ENCODE data around the gene ANKRD2. TPM values are rescaled to one million over a fixed set of nuclear protein-coding genes. Genes with fewer than 3 reads are reported as not detected.
A peak's percentile ranks its signal among the peaks of the same experiment; 100 is the strongest.
"Not testable (repeated sequence)": the region's sequence is repeated elsewhere in the genome, so short reads cannot be mapped to it uniquely, and the experiment has no call there.

ANKRD2 gene, protein sequence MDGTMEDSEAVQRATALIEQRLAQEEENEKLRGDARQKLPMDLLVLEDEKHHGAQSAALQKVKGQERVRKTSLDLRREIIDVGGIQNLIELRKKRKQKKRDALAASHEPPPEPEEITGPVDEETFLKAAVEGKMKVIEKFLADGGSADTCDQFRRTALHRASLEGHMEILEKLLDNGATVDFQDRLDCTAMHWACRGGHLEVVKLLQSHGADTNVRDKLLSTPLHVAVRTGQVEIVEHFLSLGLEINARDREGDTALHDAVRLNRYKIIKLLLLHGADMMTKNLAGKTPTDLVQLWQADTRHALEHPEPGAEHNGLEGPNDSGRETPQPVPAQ
- not detected in 2 replicates for total RNA-seq (2014; rRNA removed; shearing (Covaris generic))
- polyA plus RNA-seq (2016; fragmentation: Nextera tagmentation; extraction: Ambion mirVana), result not detected in 2 replicates

DNA sequence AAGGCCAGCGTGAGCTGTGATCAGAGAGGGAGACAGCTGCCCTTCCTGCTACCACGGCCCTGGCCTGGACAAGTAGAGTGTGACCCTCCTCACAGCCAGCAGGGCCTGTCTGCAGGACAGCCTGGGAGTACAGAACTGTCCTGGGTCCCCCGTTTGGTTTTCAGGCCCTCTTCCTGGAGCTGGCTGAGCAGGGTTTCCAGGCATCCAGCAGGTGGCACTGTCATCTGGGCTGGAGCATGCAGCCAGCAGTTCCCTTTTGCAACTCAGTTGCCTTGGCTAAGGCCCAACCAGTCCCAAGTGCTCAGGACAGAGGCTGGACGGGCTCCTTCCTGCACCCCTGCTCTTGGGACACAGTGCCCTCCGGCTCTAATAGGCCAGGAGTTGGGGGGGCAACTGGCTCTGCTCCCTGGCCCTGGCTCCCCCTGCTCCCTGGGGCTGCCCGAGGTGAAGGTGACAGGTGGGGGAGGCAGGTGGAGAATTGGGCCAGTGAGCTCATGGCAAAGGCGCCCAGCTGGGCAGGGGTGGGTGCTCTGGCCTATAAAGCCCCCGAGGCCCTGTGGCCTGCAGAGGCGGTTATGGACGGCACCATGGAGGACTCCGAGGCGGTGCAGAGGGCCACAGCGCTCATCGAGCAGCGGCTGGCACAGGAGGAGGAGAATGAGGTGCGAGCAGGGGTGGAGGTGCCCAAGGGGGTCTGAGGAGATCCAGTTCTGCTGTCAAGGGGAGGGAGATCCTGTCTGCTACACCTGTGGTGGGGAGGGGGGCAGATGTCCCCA, at the start of gene ANKRD2:
ANKRD2 (plus strand) TSS at position 566 of the 776 bp plus-strand sequence; CDS start at position 576, 10 bp downstream.
- no peaks in the 10 kb centered on the region for H4K20me1 ChIP-seq (ENCODE audit: insufficient read depth)
- H3K79me2 ChIP-seq (ENCODE audit: insufficient read depth), result no peaks in the 10 kb centered on the region
- H3K27ac ChIP-seq, result no peak within 1 kb of the TSS
- H3K4me1 ChIP-seq (ENCODE audit: insufficient read depth), result peaks cover 14% of the 10 kb centered on the region
- H3K36me3 ChIP-seq (ENCODE audit: low read depth), result no peaks in the 10 kb centered on the region; the same call in 1 of the 2 replicates
- WGBS, 2 experiments (ENCODE audit: low coverage in 1 of 2, low lambda C conversion rate in 2 of 2, missing lambda C conversion rate in 2 of 2), result 72% methylated on average over 16 of the region's 16 CpGs
- no peaks in the 10 kb centered on the region for H3K9me3 ChIP-seq (ENCODE audit: low read depth)
- no peaks in the 10 kb centered on the region for H3K9me2 ChIP-seq (ENCODE audit: insufficient read depth)
- H3K4me2 ChIP-seq (ENCODE audit: unreplicated experiment), result no peak within 1 kb of the TSS
- TF ChIP-seq EZH2phosphoT487 (IDR thresholded peaks at IDR 0.05; ENCODE audit: insufficient read depth, low read depth) (no peak), EZH2 (IDR thresholded peaks at IDR 0.05; ENCODE audit: insufficient read depth, poor library complexity, severe bottlenecking) (no peak)
- H3K9ac ChIP-seq, result no peak within 1 kb of the TSS
- no peak within 1 kb of the TSS for H2AFZ ChIP-seq
- in situ Hi-C loops (cut with MboI), result no loop called here
- no peak within 1 kb of the TSS for H3K4me3 ChIP-seq
- no peaks in the 10 kb centered on the region for H3F3A ChIP-seq (ENCODE audit: insufficient read depth)
- no peaks in the 10 kb centered on the region for H3K27me3 ChIP-seq (replicated peaks; ENCODE audit: insufficient read depth)
- DNase-seq, result peak; percentile 86

DNA sequence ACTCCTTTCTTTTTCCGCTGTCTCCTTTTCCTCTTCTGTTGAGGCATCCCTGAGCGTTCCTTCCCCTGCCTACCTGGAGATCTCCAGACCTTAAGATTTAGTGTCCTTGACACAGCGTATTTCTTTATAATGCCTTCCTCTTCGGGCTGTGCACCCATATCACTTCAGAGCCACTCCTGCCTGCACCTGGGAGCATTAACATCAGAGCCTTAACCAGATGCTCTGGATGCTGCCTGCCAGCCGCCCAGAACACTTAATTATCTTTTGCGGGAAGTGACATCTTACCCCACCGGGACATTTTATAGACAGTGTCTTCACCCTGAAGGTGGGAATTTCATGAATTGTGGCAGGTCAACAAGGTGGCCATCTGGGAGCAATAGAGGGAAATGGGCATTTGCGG, 49.6 kb upstream of the ANKRD2 start:
- no peak overlapping the region for H3K4me2 ChIP-seq (ENCODE audit: unreplicated experiment)
- no peak overlapping the region for H3K9ac ChIP-seq
- no peaks in the 10 kb centered on the region for H3K9me3 ChIP-seq (ENCODE audit: low read depth)
- H3F3A ChIP-seq (ENCODE audit: insufficient read depth), result peaks cover 15% of the 10 kb centered on the region
- TF ChIP-seq EZH2 (IDR thresholded peaks at IDR 0.05; ENCODE audit: insufficient read depth, poor library complexity, severe bottlenecking), result no peak
- no peak for TF ChIP-seq EZH2phosphoT487 (IDR thresholded peaks at IDR 0.05; ENCODE audit: insufficient read depth, low read depth)
- H3K9me2 ChIP-seq (ENCODE audit: insufficient read depth), result no peaks in the 10 kb centered on the region
- no peak overlapping the region for H3K27ac ChIP-seq
- H3K4me3 ChIP-seq, result no peak overlapping the region
- H3K36me3 ChIP-seq (ENCODE audit: low read depth), result no peaks in the 10 kb centered on the region
- in situ Hi-C loops (cut with MboI), result no loop called here
- peaks cover 15% of the 10 kb centered on the region for H3K4me1 ChIP-seq (ENCODE audit: insufficient read depth)
- no peak overlapping the region for H2AFZ ChIP-seq
- H3K79me2 ChIP-seq (ENCODE audit: insufficient read depth), result peaks cover 89% of the 10 kb centered on the region
- DNase-seq, result no peak
- 75 to 79% methylated on average over 8 of the region's 8 CpGs for WGBS, 2 experiments (ENCODE audit: low coverage in 1 of 2, low lambda C conversion rate in 2 of 2, missing lambda C conversion rate in 2 of 2)
- H4K20me1 ChIP-seq (ENCODE audit: insufficient read depth), result peaks cover 8% of the 10 kb centered on the region
- H3K27me3 ChIP-seq (replicated peaks; ENCODE audit: insufficient read depth), result no peaks in the 10 kb centered on the region

DNA sequence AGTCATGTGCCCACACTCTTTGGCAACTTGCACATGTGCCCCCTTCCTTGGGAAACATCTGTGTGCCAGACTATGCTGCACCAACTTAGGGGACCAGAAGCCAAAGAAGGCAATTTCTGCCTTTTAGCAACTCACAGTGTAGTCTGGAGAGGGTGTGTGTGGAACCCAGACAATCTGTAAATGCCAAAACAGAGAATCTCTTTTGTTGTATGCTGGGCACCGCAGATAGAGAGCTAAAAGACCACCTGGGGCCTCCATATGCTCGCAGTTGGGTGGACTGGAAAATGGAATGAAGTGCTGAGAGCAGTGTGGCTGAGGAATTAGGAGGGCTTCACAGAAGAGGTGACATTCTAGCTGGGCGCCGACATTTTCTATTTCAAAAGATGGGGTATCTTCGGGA, 47.5 kb upstream of the ANKRD2 start:
- WGBS, 2 experiments (ENCODE audit: low coverage in 1 of 2, low lambda C conversion rate in 2 of 2, missing lambda C conversion rate in 2 of 2), result 91% methylated on average over 5 of the region's 5 CpGs
- no peaks in the 10 kb centered on the region for H3K9me2 ChIP-seq (ENCODE audit: insufficient read depth)
- no peaks in the 10 kb centered on the region for H3K27me3 ChIP-seq (replicated peaks; ENCODE audit: insufficient read depth)
- in situ Hi-C loops (cut with MboI), result no loop called here
- no peak overlapping the region for H3K9ac ChIP-seq
- H3K4me3 ChIP-seq, result no peak overlapping the region
- no peaks in the 10 kb centered on the region for H3K4me1 ChIP-seq (ENCODE audit: insufficient read depth)
- no peak overlapping the region for H3K27ac ChIP-seq
- DNase-seq, result no peak
- TF ChIP-seq EZH2phosphoT487 (IDR thresholded peaks at IDR 0.05; ENCODE audit: insufficient read depth, low read depth), result no peak
- TF ChIP-seq EZH2 (IDR thresholded peaks at IDR 0.05; ENCODE audit: insufficient read depth, poor library complexity, severe bottlenecking), result no peak
- H3K4me2 ChIP-seq (ENCODE audit: unreplicated experiment), result no peak overlapping the region
- H3K36me3 ChIP-seq (ENCODE audit: low read depth), result no peaks in the 10 kb centered on the region
- no peaks in the 10 kb centered on the region for H3F3A ChIP-seq (ENCODE audit: insufficient read depth)
- peaks cover 75% of the 10 kb centered on the region for H3K79me2 ChIP-seq (ENCODE audit: insufficient read depth)
- H4K20me1 ChIP-seq (ENCODE audit: insufficient read depth), result no peaks in the 10 kb centered on the region
- H3K9me3 ChIP-seq (ENCODE audit: low read depth), result no peaks in the 10 kb centered on the region
- H2AFZ ChIP-seq, result no peak overlapping the region

DNA sequence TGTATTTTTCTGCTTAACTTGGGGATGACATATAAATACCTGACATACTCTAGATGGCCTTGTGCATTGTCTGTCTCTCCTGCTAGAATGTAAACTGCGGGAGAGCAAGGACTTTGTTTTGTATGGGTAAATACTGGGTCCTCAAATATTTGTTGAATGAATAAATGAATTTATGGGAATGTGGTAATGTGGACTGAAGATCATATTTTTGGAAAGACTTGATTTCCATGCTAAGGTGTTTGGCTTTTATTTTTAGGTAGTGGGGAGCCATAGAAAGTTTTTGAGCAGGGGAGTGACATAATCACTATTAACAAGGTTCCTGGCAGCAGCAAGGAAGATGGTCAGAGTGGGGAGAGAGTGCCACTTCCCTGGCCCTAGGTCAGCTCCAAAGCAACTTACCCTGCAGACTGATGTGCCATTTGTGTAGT, 46.9 kb upstream of the ANKRD2 start:
- TF ChIP-seq EZH2phosphoT487 (IDR thresholded peaks at IDR 0.05; ENCODE audit: insufficient read depth, low read depth) (no peak), EZH2 (IDR thresholded peaks at IDR 0.05; ENCODE audit: insufficient read depth, poor library complexity, severe bottlenecking) (no peak)
- H3K79me2 ChIP-seq (ENCODE audit: insufficient read depth), result peaks cover 75% of the 10 kb centered on the region
- H3K27me3 ChIP-seq (replicated peaks; ENCODE audit: insufficient read depth), result no peaks in the 10 kb centered on the region
- no peaks in the 10 kb centered on the region for H3F3A ChIP-seq (ENCODE audit: insufficient read depth)
- H3K9me3 ChIP-seq (ENCODE audit: low read depth), result no peaks in the 10 kb centered on the region
- no peaks in the 10 kb centered on the region for H3K4me1 ChIP-seq (ENCODE audit: insufficient read depth)
- H3K9me2 ChIP-seq (ENCODE audit: insufficient read depth), result no peaks in the 10 kb centered on the region
- 93 to 95% methylated on average over 1 of the region's 1 CpG for WGBS, 2 experiments (ENCODE audit: low coverage in 1 of 2, low lambda C conversion rate in 2 of 2, missing lambda C conversion rate in 2 of 2)
- DNase-seq, result no peak
- H3K27ac ChIP-seq, result no peak overlapping the region
- H3K36me3 ChIP-seq (ENCODE audit: low read depth), result no peaks in the 10 kb centered on the region
- in situ Hi-C loops (cut with MboI), result no loop called here
- no peak overlapping the region for H2AFZ ChIP-seq
- H4K20me1 ChIP-seq (ENCODE audit: insufficient read depth), result no peaks in the 10 kb centered on the region
- H3K4me2 ChIP-seq (ENCODE audit: unreplicated experiment), result no peak overlapping the region
- H3K4me3 ChIP-seq, result no peak overlapping the region
- H3K9ac ChIP-seq, result no peak overlapping the region

DNA sequence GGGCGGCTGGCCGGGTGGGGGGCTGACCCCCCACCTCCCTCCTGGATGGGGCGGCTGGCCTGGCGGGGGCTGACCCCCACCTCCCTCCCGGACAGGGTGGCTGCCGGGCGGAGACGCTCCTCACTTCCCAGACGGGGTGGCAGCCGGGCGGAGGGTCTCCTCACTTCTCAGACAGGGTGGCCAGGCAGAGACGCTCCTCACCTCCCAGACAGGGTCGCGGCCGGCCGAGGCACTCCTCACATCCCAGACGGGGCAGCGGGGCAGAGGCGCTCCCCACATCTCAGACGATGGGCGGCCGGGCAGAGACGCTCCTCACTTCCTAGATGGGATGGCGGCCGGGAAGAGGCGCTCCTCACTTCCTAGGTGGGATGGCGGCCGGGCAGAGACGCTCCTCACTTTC, 43.7 kb upstream of the ANKRD2 start:
- H3F3A ChIP-seq (ENCODE audit: insufficient read depth); H3K9ac ChIP-seq; H3K27ac ChIP-seq; H3K4me3 ChIP-seq; H3K4me2 ChIP-seq (ENCODE audit: unreplicated experiment); H4K20me1 ChIP-seq (ENCODE audit: insufficient read depth); DNase-seq; in situ Hi-C loops (cut with MboI); H3K9me2 ChIP-seq (ENCODE audit: insufficient read depth); H2AFZ ChIP-seq; H3K36me3 ChIP-seq (ENCODE audit: low read depth); H3K27me3 ChIP-seq (replicated peaks; ENCODE audit: insufficient read depth); H3K9me3 ChIP-seq (ENCODE audit: low read depth): not testable (repeated sequence)
- peaks cover 12% of the 10 kb centered on the region; the same call in 1 of the 2 replicates for H3K4me1 ChIP-seq (ENCODE audit: insufficient read depth)
- 94% methylated on average over 22 of the region's 29 CpGs; no CpG with 5 or more reads in 1 of the 2 experiments for whole genome bisulfite sequencing, 2 experiments (ENCODE audit: low coverage in 1 of 2, low lambda C conversion rate in 2 of 2, missing lambda C conversion rate in 2 of 2)
- peaks cover 60% of the 10 kb centered on the region for H3K79me2 ChIP-seq (ENCODE audit: insufficient read depth)

All from GM23248 (cell line).